Superior temporal gyrus (tissue), 1 donor: ENCODE data around the gene PPM1D.
"Not testable (repeated sequence)": the region's sequence is repeated elsewhere in the genome, so short reads cannot be mapped to it uniquely, and the experiment has no call there.

ENCODE experiments used
- DNase-seq: peaks from one replicate; pipeline ENCODE4 v3.0.0-alpha.2; 2016; ENCODE audit errors: extremely low spot score

The PPM1D gene

GRCh38 chr17:60593441-60594036 lies 6.5 kb upstream of the PPM1D start:
- DNase-seq, result not testable (repeated sequence)

- DNase-seq, result not testable (repeated sequence)
Measured at GRCh38 chr17:60594170-60594569, 5.8 kb upstream of the PPM1D start.

GRCh38 chr17:60594734-60595133 lies 5.3 kb upstream of the PPM1D start:
- DNase-seq, result no peak

- no peak for DNase-seq
Measured at GRCh38 chr17:60597297-60597696, 2.7 kb upstream of the PPM1D start.

- DNase-seq, result peak; percentile 30
Measured at GRCh38 chr17:60598001-60598736, 1.8 kb upstream of the PPM1D start.

GRCh38 chr17:60599220-60599619 lies 773 bp upstream of the PPM1D start:
- peak; percentile 90 for DNase-seq

GRCh38 chr17:60600490-60601446 lies 775 bp downstream of the PPM1D start:
- DNase-seq, result peak; percentile 94

- peak; percentile 94 for DNase-seq
Measured at GRCh38 chr17:60601447-60602384, 1.7 kb downstream of the PPM1D start.

- no peak for DNase-seq
Measured at GRCh38 chr17:60602385-60602742, 2.4 kb downstream of the PPM1D start.

- DNase-seq, result no peak
Measured at GRCh38 chr17:60602871-60603270, 2.9 kb downstream of the PPM1D start.

- not testable (repeated sequence) for DNase-seq
Measured at GRCh38 chr17:60603477-60603876, 3.5 kb downstream of the PPM1D start.

- DNase-seq, result no peak
Measured at GRCh38 chr17:60604686-60605334, 4.8 kb downstream of the PPM1D start.

- no peak for DNase-seq
Measured at GRCh38 chr17:60606036-60606435, 6.0 kb downstream of the PPM1D start.

GRCh38 chr17:60610473-60610872 lies 10.5 kb downstream of the PPM1D start:
- no peak for DNase-seq

- not testable (repeated sequence) for DNase-seq
Measured at GRCh38 chr17:60611321-60611720, 11.3 kb downstream of the PPM1D start.

GRCh38 chr17:60613325-60613724 lies 13.3 kb downstream of the PPM1D start:
- no peak for DNase-seq

- not testable (repeated sequence) for DNase-seq
Measured at GRCh38 chr17:60613796-60614195, 13.8 kb downstream of the PPM1D start.

- not testable (repeated sequence) for DNase-seq
Measured at GRCh38 chr17:60614247-60614646, 14.3 kb downstream of the PPM1D start.

GRCh38 chr17:60615108-60615507 lies 15.1 kb downstream of the PPM1D start:
- DNase-seq, result no peak

GRCh38 chr17:60615840-60616239 lies 15.8 kb downstream of the PPM1D start:
- DNase-seq, result no peak

GRCh38 chr17:60618080-60618479 lies 18.1 kb downstream of the PPM1D start:
- DNase-seq, result no peak
